Rectal smooth muscle tissue (tissue), 1 donor: Measurements from ENCODE around the gene AFDN.

ENCODE experiments used
- H3K27ac ChIP-seq: one replicate; pipeline ENCODE4 v1.7.0; 2013; ENCODE audit warnings: low read depth, low read length, inconsistent platforms
- H3K27me3 ChIP-seq: one replicate; pipeline ENCODE4 v1.7.0; 2013; ENCODE audit warnings: low read length; ENCODE audit not compliant: control insufficient read depth, insufficient read depth
- H3K36me3 ChIP-seq: one replicate; pipeline ENCODE4 v1.7.0; 2013; ENCODE audit warnings: low read length; ENCODE audit not compliant: control insufficient read depth, insufficient read depth
- H3K4me1 ChIP-seq: one replicate; pipeline ENCODE4 v1.7.0; 2013; ENCODE audit warnings: low read length; ENCODE audit not compliant: control insufficient read depth, insufficient read depth
- H3K4me3 ChIP-seq: one replicate; pipeline ENCODE4 v1.7.0; 2013; ENCODE audit warnings: low read length
- H3K9ac ChIP-seq: one replicate; pipeline ENCODE4 v1.7.0; 2013; ENCODE audit warnings: low read length

The AFDN gene

GRCh38 chr6:167799033-167799821, 27.5 kb upstream of the AFDN start:
- no peak overlapping the region for H3K27ac ChIP-seq

DNA sequence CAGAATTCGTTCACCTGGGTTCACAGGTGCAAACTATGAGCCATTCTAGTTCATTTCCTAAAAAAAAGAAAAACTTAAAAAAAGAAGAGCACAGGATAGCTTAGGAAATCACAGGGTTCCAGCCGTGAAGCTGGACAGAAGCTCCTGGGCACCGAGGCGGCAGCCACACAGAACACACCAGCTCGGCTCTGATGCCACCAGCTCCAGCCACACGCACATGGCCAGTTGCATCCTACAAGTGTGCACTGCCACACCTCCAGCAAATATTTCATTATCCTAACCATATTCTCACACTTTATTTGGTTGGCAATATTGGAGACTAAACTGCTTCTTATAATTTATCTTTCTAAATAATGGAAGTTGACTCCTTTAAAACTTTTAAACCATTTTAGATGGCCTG, 26.2 kb upstream of the AFDN start:
- no peak overlapping the region for H3K27ac ChIP-seq
- no peaks in the 10 kb centered on the region for H3K27me3 ChIP-seq
- no peak overlapping the region for H3K9ac ChIP-seq
- no peak overlapping the region for H3K4me3 ChIP-seq
- H3K36me3 ChIP-seq = no peaks in the 10 kb centered on the region
- H3K4me1 ChIP-seq = no peaks in the 10 kb centered on the region

More at GRCh38 chr6:167799033-167799821, 27.5 kb upstream of the AFDN start:
- no peaks in the 10 kb centered on the region for H3K36me3 ChIP-seq
- H3K4me1 ChIP-seq = no peaks in the 10 kb centered on the region
- H3K4me3 ChIP-seq = no peak overlapping the region
- no peaks in the 10 kb centered on the region for H3K27me3 ChIP-seq
- no peak overlapping the region for H3K9ac ChIP-seq

DNA sequence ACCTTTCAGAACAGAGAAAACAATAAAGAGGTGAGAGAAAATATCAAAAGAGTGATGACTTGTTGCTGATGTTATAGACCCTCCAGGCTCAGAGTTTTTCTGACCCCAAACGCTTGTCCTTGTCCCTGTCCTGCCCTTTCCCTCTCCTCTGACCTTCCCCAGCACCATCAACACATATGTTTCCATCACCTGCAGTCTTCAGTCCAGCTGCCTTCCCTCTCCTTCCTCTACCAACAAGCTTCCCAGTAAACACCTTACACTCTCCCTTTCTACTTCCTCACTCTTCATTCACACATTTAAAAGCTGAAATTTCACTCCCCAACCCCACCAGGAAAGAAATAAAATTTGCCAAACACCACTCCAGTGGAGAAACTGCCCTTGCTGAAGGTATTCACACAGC, 25.4 kb upstream of the AFDN start:
- Histone ChIP-seq H3K4me1 (no peaks in the 10 kb centered on the region), H3K9ac (no peak overlapping the region), H3K27me3 (no peaks in the 10 kb centered on the region)

DNA sequence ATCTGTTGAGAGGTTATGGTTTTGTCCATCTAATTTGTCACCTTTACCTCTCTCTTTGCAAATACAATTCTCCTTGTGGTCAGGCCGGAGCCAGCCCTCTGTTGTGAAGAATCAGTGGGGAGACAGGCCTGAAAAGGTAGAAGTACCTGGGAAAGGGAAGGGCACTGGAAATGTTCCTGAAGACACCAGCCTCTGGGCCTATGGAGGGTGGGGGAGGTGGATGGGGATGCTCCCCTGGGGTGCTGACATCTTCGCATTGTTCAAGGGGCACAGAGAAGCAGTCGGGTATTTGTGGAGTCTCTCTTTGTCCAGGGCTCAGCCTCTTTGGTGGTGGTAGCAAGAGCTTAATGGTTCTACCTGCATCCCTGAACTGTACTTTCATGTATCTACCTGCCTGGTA, 24.4 kb upstream of the AFDN start:
- no peaks in the 10 kb centered on the region for H3K27me3 ChIP-seq
- no peaks in the 10 kb centered on the region for H3K4me1 ChIP-seq
- H3K4me3 ChIP-seq = no peak overlapping the region
- no peak overlapping the region for H3K9ac ChIP-seq
- no peak overlapping the region for H3K27ac ChIP-seq
- no peaks in the 10 kb centered on the region for H3K36me3 ChIP-seq

More for the DNA sequence above, 25.4 kb upstream of the AFDN start:
- Histone ChIP-seq H3K27ac (no peak overlapping the region), H3K4me3 (no peak overlapping the region), H3K36me3 (no peaks in the 10 kb centered on the region)

GRCh38 chr6:167803816-167804215, 22.9 kb upstream of the AFDN start:
- Histone ChIP-seq H3K27me3 (no peaks in the 10 kb centered on the region), H3K4me1 (no peaks in the 10 kb centered on the region), H3K36me3 (no peaks in the 10 kb centered on the region), H3K4me3 (no peak overlapping the region), H3K9ac (no peak overlapping the region), H3K27ac (no peak overlapping the region)

DNA sequence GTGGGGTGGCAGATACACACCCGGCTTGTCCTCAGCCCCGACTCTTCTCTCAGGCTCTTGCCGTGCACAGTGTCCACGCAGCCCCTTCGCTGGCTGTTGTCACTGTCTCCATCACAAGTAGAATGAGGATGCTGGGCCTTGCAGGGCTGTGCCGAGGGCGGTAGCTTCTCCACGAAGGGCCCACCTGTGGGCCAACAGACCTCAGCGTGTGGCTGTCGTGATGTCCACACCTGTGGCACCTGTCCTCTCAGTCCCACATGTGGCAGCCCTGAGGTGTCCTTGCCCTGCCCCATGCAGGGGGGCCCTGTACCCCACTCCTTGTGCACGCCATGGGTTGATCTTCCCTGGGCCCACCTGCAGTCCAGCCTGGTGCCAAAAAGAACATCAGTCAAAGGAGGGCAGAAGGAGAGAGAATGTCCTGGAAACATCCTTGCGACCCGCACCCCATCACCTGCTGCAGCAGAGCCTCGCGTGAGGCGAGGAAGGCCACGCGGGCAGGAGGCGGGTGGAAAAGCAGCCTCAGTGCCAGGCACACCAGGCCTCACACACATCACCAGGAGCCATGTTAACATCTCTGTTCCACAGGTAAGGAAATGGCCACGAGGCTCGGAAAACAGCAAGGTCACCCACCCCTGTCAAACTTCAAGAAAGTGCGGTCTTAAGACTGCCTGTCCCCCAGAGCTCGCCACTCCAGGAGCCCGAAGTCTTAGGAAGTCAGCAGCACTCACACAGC, 22.3 kb upstream of the AFDN start:
- Histone ChIP-seq H3K4me1 (no peaks in the 10 kb centered on the region), H3K4me3 (no peak overlapping the region), H3K9ac (no peak overlapping the region), H3K27me3 (no peaks in the 10 kb centered on the region), H3K36me3 (no peaks in the 10 kb centered on the region), H3K27ac (no peak overlapping the region)

GRCh38 chr6:167805349-167806060, 21.2 kb upstream of the AFDN start:
- Histone ChIP-seq H3K27me3 (no peaks in the 10 kb centered on the region), H3K4me3 (no peak overlapping the region), H3K27ac (no peak overlapping the region), H3K9ac (no peak overlapping the region), H3K36me3 (no peaks in the 10 kb centered on the region), H3K4me1 (no peaks in the 10 kb centered on the region)

- H3K36me3 ChIP-seq = no peaks in the 10 kb centered on the region
- no peaks in the 10 kb centered on the region for H3K4me1 ChIP-seq
- H3K9ac ChIP-seq = no peak overlapping the region
- no peak overlapping the region for H3K27ac ChIP-seq
- no peaks in the 10 kb centered on the region for H3K27me3 ChIP-seq
- H3K4me3 ChIP-seq = no peak overlapping the region
Measured at GRCh38 chr6:167806061-167806700, 20.5 kb upstream of the AFDN start.

DNA sequence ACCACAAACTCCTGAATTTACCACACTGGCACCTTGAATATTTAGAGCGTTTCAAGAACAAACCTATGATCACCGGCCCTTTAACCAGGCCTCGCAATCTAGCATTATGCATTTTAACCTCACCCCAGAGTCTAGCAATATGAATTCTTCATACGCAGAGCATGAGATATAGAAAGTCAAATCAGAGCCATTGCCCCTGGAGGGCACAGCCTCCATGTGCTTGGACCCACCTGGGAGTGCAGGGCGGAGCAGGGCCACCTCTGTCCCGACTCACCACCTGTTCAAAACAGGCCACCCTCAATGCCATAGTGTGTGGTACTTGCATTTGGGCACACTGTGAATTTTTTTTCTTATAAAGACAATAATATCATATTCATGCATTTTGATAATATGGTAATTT, 19.5 kb upstream of the AFDN start:
- no peak overlapping the region for H3K9ac ChIP-seq
- H3K36me3 ChIP-seq = no peaks in the 10 kb centered on the region
- H3K4me3 ChIP-seq = no peak overlapping the region
- no peaks in the 10 kb centered on the region for H3K27me3 ChIP-seq
- H3K4me1 ChIP-seq = no peaks in the 10 kb centered on the region
- no peak overlapping the region for H3K27ac ChIP-seq

- no peak overlapping the region for H3K9ac ChIP-seq
- no peaks in the 10 kb centered on the region for H3K4me1 ChIP-seq
- no peak overlapping the region for H3K4me3 ChIP-seq
- H3K27me3 ChIP-seq = no peaks in the 10 kb centered on the region
- no peaks in the 10 kb centered on the region for H3K36me3 ChIP-seq
- H3K27ac ChIP-seq = no peak overlapping the region
Measured at GRCh38 chr6:167807756-167808155, 19.0 kb upstream of the AFDN start.

DNA sequence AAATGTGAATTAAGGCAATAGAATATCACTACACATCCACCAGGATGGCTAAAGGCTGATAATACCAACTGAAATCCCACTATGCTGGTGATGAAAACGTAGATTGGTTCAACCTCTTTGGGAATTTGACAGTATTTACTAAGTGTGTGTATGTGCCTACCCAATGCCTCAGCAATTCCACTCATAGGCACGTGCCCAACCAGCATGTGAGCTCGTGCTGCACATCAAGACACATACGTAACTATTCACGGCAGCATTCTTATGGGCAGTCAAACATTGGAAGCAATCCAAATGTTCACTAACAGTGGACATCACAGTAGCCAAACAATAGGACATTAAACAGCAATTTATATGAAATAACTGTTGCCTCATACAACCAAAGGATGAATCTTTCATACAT, 15.7 kb upstream of the AFDN start:
- Histone ChIP-seq H3K27me3 (no peaks in the 10 kb centered on the region), H3K4me1 (no peaks in the 10 kb centered on the region), H3K36me3 (no peaks in the 10 kb centered on the region), H3K9ac (no peak overlapping the region), H3K27ac (no peak overlapping the region), H3K4me3 (no peak overlapping the region)

- Histone ChIP-seq H3K4me1 (no peaks in the 10 kb centered on the region), H3K36me3 (no peaks in the 10 kb centered on the region), H3K27ac (no peak overlapping the region), H3K9ac (no peak overlapping the region), H3K4me3 (no peak overlapping the region), H3K27me3 (no peaks in the 10 kb centered on the region)
Measured at GRCh38 chr6:167811442-167812087, 15.1 kb upstream of the AFDN start.
